ENCODE results near the gene HDAC4.

The HDAC4 gene

DNA sequence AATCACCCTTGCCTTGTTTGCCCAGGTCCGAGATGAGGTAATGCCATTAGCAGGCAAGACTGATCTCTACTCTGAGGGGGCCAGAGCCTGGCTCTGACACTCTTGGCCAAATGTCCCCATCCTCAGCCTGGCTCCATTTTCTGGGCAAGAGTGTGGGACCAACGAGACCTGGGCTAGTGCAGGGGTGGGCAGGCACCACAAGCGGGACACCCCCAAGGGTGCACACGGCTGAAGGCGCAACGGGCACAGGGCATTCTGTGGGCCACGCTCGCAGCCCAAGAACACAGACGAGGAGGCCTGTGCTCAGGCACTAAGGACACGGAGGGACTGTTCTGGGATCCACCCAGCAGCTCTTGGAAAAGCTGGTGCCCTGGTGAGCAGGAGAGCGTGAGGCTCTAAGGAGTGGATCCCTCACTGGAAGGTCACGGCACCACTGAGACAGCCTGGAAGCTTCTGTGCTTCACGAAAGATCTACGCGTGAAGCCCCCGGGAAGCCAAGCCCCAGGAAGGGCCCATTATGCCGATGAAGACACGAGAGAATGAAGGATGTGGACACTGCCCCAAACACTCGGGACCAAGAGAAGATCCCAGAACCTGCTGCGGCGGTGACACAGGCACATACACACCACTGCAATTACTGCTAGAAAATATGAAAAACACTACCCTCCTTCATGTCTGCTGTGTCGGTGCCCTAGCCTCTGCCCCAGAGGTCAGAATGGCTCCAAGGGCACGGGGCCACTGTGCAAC lies 138.2 kb downstream of the HDAC4 start:
- DNase-seq: no peak

DNA sequence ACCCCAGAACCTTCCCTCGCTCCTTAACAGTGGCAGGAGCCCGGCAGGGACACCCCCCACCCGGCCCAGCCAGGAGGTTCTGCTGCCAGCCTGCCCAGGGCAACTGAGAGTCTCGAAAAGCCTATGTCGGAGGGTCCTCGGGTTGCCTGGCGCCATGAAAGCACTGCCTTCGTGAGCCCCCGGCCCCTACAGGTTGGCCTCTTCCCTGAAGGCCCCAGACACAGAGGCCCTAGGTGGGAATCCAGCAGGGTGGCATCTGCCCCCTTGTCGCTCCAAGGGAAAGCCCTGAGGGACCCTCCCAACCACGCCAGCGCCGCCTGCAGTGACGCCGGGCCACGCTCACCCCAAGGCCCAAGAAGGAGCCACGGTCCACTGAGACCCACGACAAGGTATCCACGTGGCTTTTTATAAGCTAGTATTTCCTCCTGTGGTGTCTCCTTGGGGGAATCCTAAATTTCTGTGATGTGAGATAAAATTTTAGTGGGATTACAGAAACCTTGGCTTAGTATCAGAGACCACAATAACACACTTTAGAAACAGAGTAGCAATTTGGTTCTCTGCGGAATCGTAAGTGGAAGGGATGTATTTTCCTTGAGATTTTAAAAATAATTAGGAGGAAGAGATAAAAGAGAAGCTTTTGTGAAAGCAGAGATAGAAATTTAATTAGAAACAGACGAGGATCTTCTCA lies 138.9 kb downstream of the HDAC4 start:
- DNase-seq: no peak

DNA sequence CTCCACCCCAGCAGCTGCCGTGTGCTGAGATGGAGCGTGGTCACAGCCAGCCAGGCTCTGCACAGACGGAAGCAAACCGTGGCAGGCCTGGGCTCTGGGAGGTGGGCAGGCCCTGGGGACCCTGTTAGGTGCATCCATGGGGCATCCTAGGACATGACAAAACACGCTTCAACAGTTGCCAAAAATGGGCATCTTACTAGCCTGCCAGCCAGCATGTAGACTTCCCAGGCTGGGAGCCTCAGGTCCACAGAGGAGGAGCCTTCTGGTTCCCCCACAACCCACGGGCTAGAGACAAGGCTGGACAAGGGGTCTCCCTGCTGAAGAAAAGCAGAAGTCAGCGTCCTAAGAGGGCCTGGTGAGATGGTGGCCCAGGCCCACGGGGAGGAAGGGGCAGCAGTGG lies 139.5 kb downstream of the HDAC4 start:
- DNase-seq: no peak

DNA sequence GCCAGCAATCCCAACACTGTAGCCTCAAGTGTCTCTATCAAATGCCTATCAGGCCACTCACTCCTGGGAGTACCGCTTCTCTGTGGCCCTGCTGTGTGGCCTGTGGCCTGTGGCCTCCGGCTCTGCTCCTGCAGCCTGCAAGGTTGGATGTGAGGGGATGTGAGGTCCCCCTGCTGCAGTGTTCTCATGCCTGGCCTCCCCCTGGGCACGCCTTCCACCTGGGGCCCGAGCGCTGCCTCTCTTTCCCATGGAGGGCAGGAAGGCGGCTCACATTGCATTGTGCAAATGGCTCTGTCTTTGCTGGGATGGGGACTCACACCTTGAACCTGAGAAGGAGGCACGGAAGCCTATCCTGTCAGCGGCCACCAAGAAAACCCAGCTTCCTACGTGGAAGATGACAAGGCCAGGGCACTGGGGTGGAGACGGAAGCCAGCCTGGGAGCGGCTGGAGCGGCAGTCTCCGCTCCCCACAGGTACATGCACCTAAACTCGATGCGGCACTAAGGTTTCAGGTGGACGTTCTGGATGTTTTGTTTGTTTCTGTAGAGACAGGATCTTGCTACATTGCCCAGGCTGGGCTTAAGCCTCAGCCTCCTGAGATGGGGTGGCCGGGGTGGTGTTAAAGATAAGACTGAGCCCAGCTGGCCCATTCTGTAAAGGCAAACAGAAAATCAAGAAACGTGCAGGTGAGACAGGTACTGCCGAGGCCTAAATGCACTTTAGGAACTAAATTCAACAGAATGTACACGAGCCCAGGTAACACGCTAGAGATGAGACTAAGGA lies 140.1 kb downstream of the HDAC4 start:
- no peak for DNase-seq

DNA sequence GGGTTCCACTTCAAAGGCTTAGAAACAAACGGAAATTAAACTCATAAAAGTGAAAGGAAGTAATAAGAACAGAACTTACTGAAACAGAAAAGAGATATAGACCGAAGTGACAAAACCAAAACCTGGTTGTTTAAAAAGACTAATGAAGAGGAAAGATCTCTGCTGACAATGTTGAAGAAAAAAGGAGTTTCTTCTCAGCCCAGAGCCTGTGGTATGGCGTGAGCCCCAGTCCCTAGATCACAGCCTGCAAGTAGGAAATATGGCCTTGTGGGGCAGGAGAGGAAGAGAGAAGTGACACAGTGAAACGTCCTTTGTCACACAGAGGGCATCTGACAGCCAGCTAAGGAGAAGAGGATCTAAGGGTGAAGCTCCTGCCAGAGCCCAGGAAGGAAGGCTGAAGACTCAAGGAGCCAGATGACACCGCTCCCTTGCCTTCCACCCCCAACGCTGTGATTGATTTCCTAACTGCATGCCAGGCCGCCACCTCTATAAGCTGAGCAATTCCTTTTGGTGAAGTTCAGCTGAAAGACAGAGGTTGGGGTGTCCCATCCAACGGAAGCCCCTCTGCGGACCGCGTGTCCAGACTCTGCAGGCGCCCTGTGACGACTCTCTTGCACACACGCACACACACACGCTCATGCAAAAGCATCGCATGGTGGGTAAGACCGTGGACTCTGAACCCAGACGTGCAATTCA lies 141.1 kb downstream of the HDAC4 start:
- DNase-seq: no peak

DNA sequence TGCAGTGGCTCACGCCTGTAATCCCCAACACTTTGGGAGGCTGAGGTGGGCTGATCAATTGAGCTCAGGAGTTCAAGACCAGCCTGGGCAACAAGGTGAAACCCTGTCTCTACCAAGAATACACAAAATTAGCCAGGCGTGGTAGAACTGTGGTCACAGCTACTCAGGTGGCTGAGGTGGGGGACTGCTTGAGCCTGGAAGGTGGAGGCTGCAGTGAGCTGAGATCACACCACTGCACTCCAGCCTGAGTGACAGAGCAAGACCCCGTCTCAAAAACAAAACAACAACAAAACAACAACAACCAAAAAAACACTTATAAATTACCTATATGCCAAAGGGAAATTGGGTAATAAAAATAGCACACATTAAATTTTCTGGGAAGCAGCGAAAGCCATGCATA lies 141.6 kb downstream of the HDAC4 start:
- no peak for DNase-seq

DNA sequence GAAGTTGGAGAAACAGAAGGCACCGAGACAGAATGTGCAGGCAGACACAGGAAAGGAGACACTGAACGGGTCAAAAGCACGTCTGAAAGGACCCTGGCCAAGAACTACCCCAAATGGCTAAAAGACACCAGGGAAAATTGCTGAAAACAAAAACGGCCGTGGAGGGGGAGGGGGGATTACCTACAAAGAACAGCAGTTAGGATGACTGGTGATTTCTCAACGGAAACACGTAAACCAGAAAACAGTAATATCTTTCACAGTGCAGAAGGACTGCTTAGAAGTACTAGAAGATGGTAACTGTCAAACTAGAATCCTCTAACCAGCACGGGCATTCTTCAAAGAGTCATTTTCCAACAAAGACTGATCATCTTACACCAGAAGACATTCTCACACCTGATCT lies 142.6 kb downstream of the HDAC4 start:
- DNase-seq: no peak

DNA sequence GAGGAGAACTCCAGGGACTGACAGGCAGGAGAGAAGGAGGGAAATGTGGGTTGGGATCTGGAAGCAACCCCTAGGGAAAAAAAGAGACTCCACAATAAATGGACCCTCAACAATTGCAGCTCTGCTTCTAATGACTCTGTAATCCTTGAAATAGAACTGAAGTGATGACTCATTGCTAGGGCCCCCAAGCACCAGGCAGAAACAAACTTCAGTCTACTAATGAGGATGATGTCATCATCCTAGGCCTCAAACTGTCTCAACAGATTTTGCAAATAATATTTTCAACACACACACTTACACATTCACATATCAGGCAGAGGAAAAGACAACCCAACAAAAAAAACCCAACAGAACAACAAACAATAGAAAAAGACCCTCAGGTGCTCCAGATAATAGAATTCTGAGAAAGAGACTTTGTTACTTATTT lies 143.3 kb downstream of the HDAC4 start:
- no peak for DNase-seq

DNA sequence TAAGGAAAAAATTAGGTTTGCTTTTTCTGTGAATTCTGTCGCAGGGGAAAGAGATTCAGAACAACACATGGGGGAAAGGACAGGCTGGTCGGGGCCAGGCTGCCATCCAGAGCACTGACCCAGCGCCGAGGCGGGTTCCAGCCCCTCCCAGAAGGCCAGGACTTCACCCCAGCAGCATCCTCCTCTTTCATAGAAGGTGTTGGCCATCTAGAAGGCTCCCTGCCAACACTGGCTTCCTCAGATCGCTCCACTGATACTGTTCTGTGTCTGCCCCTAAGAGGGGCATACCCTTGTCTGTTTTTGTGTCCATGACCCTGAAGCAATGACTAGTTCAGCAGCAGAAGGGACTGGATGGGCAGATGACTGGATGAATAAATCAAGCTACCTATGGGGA lies 144.5 kb downstream of the HDAC4 start:
- DNase-seq: no peak

DNA sequence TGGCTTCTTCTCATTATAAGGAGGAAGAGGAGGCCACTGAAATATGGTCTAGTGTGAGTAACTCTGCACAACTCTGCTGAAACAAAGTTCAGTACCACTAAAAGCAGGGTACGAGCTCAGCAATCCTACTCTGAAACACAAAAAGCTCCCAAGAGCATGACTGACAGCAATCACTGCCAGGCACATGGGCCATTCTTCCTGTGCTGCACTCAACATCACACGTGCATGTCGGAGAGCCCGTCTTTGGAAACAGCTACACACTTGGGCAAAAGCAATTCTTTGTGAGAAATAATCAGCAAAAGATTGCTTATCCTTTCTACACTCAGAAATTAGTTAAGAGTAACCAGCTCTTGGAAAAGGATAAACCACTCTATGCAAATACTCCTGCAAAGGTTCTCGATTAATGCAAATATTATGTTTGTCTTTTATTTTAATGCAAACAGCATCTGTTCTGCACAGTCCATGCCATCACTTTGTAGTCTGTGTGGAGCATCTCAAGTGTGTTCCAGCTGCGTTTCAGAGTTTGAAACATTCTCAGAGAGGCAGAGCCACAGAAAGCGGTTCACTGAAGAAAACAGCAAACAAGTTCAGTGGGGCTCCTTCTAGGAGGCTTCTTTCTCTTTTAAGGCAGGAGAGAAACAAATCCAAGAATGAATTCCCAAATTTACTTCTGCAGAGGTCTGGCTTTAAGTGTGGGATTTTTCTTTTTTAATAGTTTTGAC lies 145.0 kb downstream of the HDAC4 start:
- no peak for DNase-seq

DNA sequence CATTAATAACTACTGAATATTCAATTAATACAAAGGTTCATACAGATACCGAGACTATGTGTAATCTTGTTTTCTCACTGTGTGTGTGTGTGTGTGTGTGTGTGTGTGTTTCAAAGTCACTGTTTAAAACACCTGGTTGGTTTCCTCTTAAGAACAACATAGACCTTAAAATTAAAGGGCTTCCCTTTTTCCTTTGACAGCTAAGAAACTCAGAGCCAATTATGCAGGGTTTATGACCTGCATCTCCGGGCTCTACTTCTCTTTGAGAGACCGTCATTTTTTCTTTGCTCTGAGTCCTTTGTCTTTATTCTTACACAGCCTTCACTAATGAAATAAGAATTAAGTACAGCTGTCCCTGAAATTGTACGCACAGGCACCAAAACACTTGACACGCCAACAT lies 145.6 kb downstream of the HDAC4 start:
- no peak for DNase-seq

DNA sequence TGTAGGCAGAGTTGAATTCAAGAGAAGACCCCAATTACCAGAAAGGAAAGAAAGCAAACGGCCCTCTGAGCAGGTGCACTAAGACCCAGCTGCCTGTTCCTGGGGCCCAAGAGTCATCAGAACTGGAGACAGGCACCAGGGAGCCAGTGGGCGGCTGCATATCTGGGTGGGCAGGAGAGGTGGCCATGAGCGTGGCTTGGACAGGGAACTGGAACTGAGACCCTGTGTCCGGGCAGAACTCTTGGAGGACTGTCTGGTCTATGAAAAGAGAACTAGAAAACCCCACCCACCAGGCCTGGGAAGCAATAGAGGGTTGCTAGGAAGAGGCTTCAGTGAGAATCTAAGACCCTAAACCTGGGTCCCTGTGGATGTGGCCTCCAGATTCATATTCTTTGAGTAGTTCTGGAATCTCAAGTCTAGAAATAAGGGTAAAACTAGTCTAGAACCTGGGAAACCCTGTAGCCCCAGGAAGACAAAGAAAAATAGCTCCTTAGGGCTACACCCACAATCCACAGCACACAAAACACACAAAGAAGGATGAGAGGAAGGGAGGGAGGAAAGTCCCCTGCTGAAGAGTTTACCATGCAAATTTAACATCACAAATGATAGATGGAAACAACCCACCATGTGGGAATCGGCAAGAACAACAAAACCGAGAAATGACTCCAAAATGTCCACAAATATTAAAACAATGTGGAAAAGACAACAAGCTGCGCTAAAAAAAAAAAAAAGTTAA lies 147.0 kb downstream of the HDAC4 start:
- no peak for DNase-seq

DNA sequence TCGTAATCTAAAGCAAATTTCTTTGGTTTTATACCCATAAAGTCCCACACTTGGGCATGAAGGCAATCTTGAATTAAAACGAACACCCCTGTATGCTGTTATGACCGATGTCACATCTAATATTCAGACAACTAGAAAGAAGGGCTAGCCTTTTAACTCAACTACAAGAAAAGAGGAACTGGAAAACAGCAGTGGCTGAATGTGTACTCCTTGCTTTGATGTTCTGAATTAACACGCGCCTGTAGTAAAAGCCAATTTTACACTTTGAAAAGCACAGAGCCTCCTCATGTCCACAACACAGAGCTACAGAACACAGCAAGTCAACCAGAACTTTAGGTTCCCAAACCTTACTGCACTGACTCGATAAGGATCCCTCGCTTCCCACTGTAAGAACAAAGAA lies 147.6 kb downstream of the HDAC4 start:
- no peak for DNase-seq

DNA sequence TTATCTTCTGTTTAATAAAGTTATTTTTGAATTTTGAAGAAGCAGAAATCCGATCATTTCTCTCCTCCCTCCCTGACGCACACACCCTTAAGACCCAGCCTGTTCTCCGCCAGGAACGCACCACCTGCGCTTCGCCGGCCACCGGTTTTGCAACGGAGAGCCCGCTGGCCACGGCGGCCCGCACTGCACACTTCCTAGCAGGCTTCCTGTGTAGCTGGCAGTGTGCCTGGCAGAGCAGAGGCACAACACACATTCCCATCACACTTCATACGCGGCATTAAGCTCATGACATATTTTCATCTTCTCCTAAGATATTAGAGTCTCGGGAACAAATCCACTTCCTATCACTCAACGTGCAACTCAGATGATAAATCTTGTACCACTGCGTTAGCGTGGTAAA lies 148.0 kb downstream of the HDAC4 start:
- no peak for DNase-seq

DNA sequence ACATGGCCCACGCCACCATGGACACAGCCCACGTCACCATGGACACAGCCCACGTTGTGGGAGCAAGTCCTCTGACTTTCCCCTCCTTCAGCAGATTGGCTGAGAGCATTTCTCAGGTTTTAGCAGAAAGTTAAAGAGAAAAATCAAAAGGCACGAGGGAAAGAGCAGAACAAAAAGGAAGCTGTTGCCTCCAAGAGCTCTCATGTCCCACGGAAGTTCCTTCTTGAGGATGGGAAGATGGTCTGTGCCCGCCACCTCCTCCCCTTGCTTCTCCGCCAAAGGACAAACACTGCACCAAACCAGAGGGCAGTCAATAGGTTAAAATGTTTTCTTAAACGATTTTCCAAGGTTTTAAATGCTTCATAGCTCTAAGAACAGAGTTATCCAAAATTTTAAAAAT lies 148.4 kb downstream of the HDAC4 start:
- no peak for DNase-seq

DNA sequence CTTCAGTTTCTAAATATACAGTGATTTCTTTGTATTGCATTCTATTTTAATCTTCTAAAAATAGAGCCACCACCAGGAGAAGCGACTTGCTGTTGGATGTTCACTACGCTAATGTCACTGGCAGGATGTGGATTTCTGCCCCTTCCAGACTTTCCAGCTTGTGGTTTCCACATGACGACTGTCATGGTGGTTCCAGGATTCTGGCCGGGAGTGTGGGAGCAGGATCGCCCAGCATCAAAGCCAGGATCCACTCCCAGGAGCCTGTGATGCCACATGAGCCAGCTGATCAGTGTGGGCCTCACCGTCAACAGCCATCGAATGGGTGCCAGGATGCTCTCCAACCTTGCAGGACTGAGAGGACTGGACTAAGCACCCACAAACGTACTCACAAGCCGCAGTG lies 148.8 kb downstream of the HDAC4 start:
- no peak for DNase-seq

DNA sequence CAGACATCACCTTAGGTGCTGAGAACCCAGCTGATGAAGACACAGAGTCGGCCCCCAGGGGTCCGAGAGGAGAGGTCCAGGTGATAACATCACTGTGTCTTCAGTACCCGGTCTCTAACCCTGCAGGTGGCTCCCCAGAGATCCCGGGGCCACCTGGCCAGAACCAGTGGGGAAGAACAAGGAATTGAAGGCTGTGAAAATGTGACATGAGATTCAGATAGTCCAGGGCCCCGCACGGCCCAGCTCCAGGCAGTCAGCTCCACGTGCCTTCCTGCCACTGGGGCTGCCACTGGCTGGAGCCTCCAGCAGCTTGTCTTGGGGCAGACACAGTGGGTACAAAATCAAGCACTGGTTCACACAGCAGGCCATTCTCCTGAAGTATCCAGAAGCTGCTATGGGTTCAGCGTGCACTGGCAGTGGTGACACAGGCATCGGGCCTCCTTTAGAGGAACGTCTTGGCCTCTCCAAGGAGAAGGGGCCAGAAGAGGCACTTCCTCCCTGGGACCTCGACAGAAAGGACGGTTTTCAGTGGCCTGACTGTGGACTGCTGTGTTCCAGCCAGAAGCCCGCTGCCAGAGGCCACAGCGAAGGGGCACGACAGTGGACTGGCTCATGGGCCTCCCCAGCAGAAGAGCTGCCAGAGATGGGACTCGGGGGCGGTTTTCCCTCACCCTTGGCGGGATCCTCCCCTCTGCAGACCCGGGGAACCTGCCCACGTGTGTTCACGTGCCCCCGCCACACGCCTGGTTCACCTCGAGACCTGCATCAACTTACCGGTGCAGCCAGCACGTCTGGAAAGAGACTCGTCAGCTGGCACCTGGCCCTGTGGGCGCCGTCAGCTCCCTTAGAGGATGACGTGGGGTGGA lies 150.4 kb downstream of the HDAC4 start:
- no peak for DNase-seq

DNA sequence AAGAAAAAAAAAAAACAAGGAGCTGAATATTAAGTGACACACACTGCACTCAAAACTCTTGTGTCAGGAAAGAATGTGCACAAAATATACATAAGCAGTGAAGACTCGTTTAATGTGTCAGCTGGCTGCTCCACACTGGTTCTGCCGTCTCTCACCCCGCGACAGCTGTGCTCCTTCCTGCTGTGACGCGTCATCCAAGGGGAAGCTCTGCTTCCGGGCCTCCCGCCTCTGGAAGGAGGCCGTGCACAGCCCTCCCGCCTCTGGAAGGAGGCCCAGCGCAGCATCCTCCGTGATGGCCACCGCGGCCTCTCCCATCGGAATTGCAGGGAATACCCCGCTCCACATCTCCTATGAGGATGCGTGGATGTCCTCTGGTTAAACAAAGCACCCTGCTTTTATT lies 151.0 kb downstream of the HDAC4 start:
- DNase-seq: no peak

DNA sequence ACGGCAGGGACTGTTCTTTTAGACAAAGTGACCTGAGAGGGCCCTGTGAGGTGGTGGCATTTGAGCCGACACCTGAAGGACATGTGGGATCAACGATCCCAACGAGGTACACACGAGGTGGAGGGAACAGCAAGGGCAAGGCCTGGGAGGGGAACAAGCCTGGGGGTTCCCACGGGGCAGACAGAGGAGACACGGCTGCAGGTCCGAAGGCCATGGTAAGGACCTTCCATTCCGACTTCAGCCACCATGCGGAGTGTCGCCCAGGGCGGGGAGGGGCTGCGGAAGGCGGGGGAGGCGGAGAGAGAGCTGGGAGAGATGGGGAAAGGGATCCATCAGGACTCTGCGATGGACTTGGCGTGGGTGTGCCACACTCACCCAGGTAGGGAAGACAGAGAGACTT lies 151.8 kb downstream of the HDAC4 start:
- no peak for DNase-seq

DNA sequence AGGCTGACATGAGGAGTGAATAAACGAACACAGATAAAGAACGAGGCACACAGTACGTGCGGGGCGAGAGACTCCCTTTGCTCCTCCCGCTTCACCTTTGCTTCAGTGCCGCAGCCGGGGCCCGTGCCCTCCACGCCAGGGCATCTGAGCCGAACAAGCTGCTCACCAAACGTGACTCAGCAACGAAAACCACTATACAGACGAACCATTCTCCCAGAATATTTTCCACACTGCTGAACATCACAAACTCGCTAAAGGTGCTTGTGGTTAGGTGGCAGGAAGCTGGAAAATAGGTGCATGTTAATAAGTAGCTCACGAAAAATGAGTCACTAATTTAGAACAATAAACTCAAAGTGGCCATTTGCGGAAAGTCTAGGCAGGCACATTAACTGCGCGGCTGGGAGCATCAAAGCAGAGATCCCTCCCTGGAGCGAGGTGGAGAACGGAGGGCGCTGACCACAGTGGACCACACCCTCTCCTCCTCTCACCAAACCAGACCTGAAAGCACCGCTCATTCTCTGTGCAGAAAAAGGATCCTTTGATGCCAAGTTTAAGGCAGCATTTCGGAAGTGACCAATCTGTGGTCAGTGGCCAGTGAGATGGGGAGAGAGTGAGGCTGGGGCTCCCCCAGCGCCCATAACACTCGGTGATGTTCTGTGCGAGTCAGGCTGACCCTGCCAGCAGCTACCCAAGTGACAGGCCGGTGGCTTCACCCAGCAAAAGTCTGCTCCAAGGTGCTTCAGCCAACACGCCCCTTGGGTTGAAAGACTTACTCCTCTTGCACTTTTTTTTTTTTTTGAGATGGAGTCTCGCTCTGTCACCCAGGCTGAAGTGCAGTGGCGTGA lies 153.2 kb downstream of the HDAC4 start:
- DNase-seq: no peak
